Pons (tissue), 1 donor: ENCODE data around the gene VDAC1.

Experiments
- DNase-seq: peaks from one replicate; pipeline ENCODE4 v3.0.0-alpha.2; 2016; ENCODE audit warnings: low spot score

Gene VDAC1

GRCh38 chr5:134024811-134025210, 20.0 kb upstream of the VDAC1 start:
- DNase-seq: no peak

GRCh38 chr5:134022333-134022732, 17.6 kb upstream of the VDAC1 start:
- no peak for DNase-seq

- DNase-seq: no peak
Observed at GRCh38 chr5:134020188-134020587, 15.4 kb upstream of the VDAC1 start.

- DNase-seq: no peak
Observed at GRCh38 chr5:134019636-134020035, 14.9 kb upstream of the VDAC1 start.

- no peak for DNase-seq
Observed at GRCh38 chr5:134018986-134019316, 14.2 kb upstream of the VDAC1 start.

GRCh38 chr5:134018154-134018985, 13.6 kb upstream of the VDAC1 start:
- DNase-seq: no peak

GRCh38 chr5:134008266-134008749, 3.5 kb upstream of the VDAC1 start:
- DNase-seq: no peak

GRCh38 chr5:134007581-134008265, 2.9 kb upstream of the VDAC1 start:
- DNase-seq: no peak

- DNase-seq: no peak
Observed at GRCh38 chr5:134006115-134006514, 1.3 kb upstream of the VDAC1 start.

- no peak for DNase-seq
Observed at GRCh38 chr5:134005417-134006061, 764 bp upstream of the VDAC1 start.

GRCh38 chr5:134003817-134004625, 754 bp downstream of the VDAC1 start:
- DNase-seq: peak; percentile 40

GRCh38 chr5:134003064-134003816, 1.5 kb downstream of the VDAC1 start:
- DNase-seq: no peak

- DNase-seq: no peak
Observed at GRCh38 chr5:134001938-134002731, 2.6 kb downstream of the VDAC1 start.

- no peak for DNase-seq
Observed at GRCh38 chr5:134000696-134001453, 3.9 kb downstream of the VDAC1 start.

- no peak for DNase-seq
Observed at GRCh38 chr5:134000091-134000511, 4.7 kb downstream of the VDAC1 start.

- no peak for DNase-seq
Observed at GRCh38 chr5:133998807-133999206, 6.0 kb downstream of the VDAC1 start.

- no peak for DNase-seq
Observed at GRCh38 chr5:133998042-133998441, 6.7 kb downstream of the VDAC1 start.

- DNase-seq: no peak
Observed at GRCh38 chr5:133996683-133997252, 8.0 kb downstream of the VDAC1 start.

- no peak for DNase-seq
Observed at GRCh38 chr5:133995883-133996563, 8.8 kb downstream of the VDAC1 start.
